GM06990 (cell line): ENCODE data around the gene VPS37D.
"Not testable (repeated sequence)": the region's sequence is repeated elsewhere in the genome, so short reads cannot be mapped to it uniquely, and the experiment has no call there.

ENCODE experiments used
- DNase-seq: peaks from one replicate; pipeline ENCODE4 v3.0.0-alpha.2; 2011; ENCODE audit not compliant: insufficient read length; ENCODE audit errors: extremely low read depth
- H3K27me3 ChIP-seq: replicated peaks from 2 replicates; pipeline ENCODE4 v1.6.0; 2011; ENCODE audit warnings: low read length; ENCODE audit not compliant: control insufficient read depth, insufficient read depth
- H3K36me3 ChIP-seq: 2 replicates; pipeline ENCODE4 v1.5.1; 2011; ENCODE audit warnings: low read length; ENCODE audit not compliant: control insufficient read depth, insufficient read depth
- H3K4me3 ChIP-seq: replicated peaks from 2 replicates; pipeline ENCODE4 v1.5.1; 2011; ENCODE audit warnings: low read depth, mild to moderate bottlenecking, control low read depth, low read length
- CTCF ChIP-seq: IDR thresholded peaks from 2 replicates; pipeline ENCODE4 v1.5.1; 2011; ENCODE audit warnings: low read length, control low read depth, mild to moderate bottlenecking, inconsistent platforms; ENCODE audit not compliant: insufficient read depth, poor library complexity, severe bottlenecking

Gene VPS37D

GRCh38 chr7:73659983-73660382 lies 7.6 kb upstream of the VPS37D start:
- Histone ChIP-seq H3K27me3 (no peaks in the 10 kb centered on the region), H3K4me3 (no peak overlapping the region), H3K36me3 (no peaks in the 10 kb centered on the region)
- TF ChIP-seq CTCF: no peak
- no peak for DNase-seq

- H3K36me3 ChIP-seq, H3K27me3 ChIP-seq, H3K4me3 ChIP-seq, DNase-seq: not testable (repeated sequence)
Observed at GRCh38 chr7:73660594-73660993, 7.0 kb upstream of the VPS37D start.

- no peak for TF ChIP-seq CTCF
- DNase-seq: no peak
- H3K4me3 ChIP-seq: no peak overlapping the region
- no peaks in the 10 kb centered on the region for H3K36me3 ChIP-seq
- no peaks in the 10 kb centered on the region for H3K27me3 ChIP-seq
Observed at GRCh38 chr7:73663033-73663432, 4.6 kb upstream of the VPS37D start.

- TF ChIP-seq CTCF: no peak
- Histone ChIP-seq H3K4me3 (peak overlapping the region; percentile 50), H3K36me3 (no peaks in the 10 kb centered on the region), H3K27me3 (no peaks in the 10 kb centered on the region)
- DNase-seq: no peak
Observed at GRCh38 chr7:73668103-73668885, 663 bp downstream of the VPS37D start.

GRCh38 chr7:73668886-73669230 lies 1.2 kb downstream of the VPS37D start:
- no peak for TF ChIP-seq CTCF
- Histone ChIP-seq H3K27me3 (no peaks in the 10 kb centered on the region), H3K36me3 (no peaks in the 10 kb centered on the region), H3K4me3 (no peak overlapping the region)
- DNase-seq: no peak

GRCh38 chr7:73669288-73669701 lies 1.7 kb downstream of the VPS37D start:
- no peaks in the 10 kb centered on the region for H3K36me3 ChIP-seq
- DNase-seq: no peak
- no peak for TF ChIP-seq CTCF
- no peak overlapping the region for H3K4me3 ChIP-seq
- H3K27me3 ChIP-seq: no peaks in the 10 kb centered on the region
